LNCAP (cell line): Measurements from ENCODE around the gene CNN2.

Source experiments
- CTCF ChIP-seq: fragments of 450-650 bp; IDR thresholded peaks from 2 replicates; pipeline ENCODE4 v1.5.1; 2017; ENCODE audit warnings: mild to moderate bottlenecking

Gene CNN2

GRCh38 chr19:1004803-1005664, 21.4 kb upstream of the CNN2 start:
- no peak for TF ChIP-seq CTCF

- no peak for TF ChIP-seq CTCF
These were observed 19.6 kb upstream of the CNN2 start for GRCh38 chr19:1006711-1007398.

- no peak for TF ChIP-seq CTCF
These were observed 18.8 kb upstream of the CNN2 start for GRCh38 chr19:1007399-1008251.

GRCh38 chr19:1008268-1009040, 18.0 kb upstream of the CNN2 start:
- no peak for TF ChIP-seq CTCF

GRCh38 chr19:1009041-1009980, 17.1 kb upstream of the CNN2 start:
- TF ChIP-seq CTCF, result no peak

- no peak for TF ChIP-seq CTCF
These were observed 16.3 kb upstream of the CNN2 start for GRCh38 chr19:1009981-1010538.
